HG02852 (cell line): ENCODE data around the gene TLK1.

Experiments used
- ATAC-seq: cut with Tn5 transposase; IDR thresholded peaks from one replicate; pipeline ENCODE4 v1.9.1; 2021; ENCODE audit warnings: mild to moderate bottlenecking, moderate library complexity; ENCODE audit not compliant: unreplicated experiment

The TLK1 gene

DNA sequence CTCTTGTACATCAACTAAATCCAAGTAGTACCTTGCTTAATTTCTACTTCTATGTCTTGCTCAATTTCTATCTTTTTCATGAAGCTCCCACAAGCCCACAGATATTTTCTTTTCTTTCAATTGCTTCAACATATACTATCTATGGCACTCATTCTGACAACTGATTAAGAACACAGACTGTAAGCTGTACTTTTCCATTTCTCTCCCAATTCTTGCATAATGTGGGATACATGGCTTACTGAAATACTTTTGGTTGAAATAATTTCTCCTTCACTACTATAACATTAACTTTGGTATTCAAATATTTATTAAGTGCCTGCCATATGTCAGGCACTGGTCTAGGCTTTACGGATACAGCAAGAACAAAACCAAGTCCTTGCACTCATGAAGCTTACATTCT lies 146.8 kb downstream of the TLK1 start:
- no peak for ATAC-seq

DNA sequence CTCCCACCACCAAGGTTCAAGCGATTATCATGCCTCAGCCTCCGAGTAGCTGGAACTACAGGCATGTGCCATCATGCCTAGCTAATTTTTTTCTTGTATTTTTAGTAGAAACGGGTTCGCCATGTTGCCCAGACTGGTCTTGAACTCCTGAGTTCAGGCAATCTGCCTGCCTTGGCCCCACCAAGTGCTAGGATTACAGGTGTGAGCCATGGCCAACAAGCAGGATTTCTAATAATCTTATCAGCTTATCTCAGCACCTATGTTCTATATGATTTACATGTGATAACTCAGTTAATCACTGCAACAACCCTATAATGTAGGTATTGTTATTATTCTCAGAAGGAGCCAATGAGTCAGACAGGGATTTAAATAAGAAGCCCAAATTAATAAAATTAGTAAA lies 151.3 kb downstream of the TLK1 start:
- no peak for ATAC-seq

DNA sequence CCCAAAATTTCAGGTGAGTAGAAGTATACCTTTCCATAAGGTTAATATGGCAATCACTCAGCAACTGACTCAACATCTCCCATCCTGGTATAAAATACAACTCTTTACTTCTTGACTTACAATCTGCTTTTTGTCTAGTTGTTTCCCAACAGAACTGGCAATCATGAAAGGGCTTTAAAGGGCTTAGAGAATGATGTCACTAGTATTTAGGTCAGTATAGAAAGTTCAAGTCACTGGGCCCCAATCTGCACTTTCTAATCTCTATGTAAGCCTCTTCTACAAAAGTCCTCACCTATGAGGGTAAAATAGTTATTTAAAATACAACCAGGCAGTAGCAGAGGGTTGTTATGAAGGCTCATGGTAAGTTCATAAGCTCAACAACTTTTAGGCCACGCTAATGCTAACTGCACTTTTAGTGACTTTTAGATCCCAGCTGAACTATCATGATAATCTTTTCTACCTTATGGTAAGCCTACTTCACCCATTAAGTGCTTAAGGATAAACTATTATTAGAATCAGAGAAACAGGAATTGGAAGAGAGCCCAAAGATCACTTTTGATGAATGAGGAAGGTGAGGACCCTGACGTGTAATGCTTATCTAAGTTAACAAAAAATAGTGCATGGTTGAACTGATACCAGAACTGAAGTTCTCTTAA lies 152.0 kb downstream of the TLK1 start:
- ATAC-seq: no peak

DNA sequence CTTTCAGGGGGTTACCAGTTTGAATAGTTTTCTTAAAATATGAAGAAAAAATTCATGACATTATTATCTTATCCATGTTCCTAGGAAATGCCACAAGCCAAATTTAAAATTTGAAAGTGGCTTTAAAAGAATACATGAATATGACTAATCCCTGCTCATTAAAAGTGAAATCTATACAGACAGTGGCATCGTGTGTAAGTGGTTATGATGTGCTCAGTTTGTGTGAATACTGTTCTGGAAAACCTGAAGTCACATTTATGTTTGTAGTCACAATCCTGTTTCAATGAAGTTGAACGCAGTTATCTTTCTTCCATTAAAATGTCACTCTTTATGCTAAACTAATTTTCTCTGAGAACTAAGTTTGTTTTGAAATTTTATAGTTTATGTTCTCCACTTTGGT lies 155.9 kb downstream of the TLK1 start:
- ATAC-seq: no peak

DNA sequence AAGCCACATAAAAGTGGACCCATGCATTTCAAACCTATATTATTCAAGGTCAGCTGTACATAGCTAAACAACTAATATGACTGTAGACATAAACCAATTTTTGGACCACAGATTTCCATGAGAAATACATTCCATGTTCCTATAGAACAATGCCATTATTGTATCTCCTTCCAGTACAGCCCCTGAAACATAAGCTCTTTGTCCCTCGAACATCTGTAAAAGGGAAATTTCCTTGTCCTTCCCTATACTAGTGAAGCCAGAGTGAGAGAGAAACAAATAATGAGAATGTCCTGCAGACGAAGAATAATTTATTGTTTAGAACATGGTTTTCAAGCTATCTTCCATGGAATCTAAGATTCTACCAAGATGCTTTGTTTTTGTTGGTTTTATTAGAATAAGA lies 156.3 kb downstream of the TLK1 start:
- no peak for ATAC-seq

DNA sequence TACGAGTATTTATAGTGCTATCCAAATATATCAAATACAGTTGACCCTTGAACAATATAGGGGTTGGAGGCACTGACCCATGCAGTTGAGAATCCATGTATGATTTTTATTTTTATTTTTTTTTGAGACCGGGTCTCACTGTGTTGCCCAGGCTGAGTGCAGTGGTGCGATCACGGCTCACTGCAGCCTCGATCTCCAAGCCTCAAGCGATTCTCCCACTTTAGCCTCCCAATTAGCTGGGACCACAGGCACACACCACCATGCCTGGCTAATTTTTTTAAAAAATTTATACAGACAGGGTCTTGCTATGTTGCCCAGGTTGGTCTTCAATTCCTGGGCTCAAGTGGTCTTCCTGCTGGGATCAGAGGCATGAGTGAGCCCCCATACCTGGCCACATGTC lies 161.0 kb downstream of the TLK1 start:
- no peak for ATAC-seq

DNA sequence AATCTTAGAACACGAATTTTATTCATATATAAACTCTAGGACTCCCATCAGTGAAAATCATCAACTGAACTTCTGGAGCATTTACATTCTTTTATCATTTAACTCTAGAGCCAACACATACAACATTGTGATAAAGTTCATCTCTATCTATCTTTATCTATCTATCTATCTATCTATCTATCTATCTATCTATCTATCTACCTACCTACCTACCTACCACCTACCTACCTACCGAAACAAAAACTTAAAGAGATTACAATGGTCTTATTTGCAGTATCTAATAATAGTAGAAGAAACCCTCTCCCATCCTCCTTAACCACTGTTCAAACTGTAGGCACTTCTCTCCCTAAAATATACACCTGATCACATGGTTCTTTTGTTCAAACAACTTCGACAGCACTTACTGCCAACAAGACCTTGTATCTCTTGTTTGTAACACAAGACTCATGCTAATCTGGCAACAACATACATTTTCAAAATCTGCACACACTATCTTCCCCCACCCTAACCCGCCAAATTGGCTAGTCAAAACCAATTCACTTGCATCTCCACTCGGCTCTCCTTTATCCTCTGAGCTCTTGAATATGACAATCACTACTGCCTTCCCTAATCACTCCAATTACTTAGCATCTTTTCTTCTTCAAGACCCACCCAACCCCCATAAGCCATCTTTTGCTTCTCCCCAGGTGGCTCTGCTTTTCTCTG lies 162.6 kb downstream of the TLK1 start:
- no peak for ATAC-seq

DNA sequence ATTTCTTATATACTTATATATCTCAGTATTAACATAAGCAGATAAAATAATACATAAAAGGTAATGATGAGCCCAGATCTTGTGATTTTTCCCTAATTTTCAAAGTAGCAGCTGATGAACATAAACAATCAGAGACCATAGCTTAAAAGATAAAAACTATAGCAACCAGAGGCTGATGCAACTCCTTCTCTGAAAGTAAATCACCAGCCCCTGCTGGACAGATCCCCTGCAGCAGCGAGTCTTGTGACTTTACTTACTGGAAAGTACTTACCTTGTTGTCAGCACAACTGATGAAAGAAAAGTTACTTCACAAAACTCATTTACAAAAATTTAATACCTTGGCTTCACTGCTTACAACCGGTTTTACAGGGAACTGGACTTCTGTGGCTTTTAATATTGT lies 164.4 kb downstream of the TLK1 start:
- ATAC-seq: no peak

DNA sequence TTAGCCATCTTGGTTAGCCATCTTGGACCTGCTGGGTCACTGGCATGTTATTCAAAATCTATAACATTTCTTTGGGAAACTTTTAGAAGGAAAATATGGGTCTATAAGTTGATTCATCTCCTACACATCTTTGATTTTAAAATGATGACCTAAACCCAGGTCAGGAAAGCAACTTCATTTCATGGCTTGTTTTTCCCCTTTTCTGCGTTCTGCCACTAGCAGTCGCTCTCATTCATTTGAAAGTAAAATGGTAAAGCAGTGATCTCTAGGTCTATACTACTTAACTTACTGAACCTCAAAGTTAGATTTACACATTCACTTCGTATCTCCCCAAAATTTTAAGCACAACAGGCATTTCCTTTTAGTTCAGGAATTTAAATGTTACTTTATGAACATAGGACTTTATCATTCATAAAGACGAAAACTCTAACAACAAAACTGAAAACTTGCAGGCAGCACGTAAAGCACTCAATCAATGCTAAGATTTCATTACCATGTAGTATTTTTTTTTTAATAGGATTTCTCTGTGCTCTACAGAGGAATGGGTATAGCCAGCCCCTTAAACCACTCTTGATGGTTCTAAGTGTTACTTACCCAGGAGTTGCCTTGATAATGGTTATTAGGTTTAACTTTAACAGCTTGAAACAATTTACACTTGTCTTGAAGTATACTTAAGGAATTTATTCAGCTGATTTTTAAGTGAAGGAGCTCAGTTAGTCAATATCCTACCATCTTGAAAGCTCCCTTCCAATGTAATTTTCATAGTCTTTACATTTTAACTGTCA lies 169.1 kb downstream of the TLK1 start:
- ATAC-seq: no peak

DNA sequence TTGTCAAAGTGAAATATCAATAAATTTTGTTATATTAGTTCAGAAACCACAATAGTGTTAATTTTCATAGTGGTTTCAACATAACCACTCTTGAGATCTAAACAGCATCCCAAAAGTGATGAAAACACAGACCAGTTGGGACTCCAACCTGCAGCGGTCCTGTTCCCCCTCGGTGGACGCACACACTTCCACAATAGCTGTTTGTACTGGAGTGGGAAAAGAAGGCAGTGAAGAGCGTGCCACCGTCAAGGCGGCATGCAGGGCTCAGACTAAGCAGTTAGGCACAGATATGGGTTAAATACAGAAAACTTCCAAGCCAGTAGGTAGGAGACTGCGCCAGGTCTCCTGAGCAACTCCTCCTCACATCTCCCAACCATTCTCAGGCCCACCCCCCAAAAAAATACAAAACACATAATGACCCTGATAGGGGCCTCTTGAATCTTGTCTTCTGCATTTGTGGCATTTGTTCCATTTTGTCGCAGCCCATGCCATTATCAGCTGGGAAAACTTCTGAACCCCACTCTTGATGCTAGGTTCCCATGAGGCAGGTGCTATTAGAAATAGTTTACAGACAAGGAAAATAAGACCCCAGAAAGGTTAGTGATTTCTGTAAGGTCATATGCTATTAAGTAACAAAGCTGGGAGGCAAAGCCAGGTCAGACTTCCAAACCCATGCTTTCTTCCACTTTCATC lies 174.0 kb downstream of the TLK1 start:
- no peak for ATAC-seq

DNA sequence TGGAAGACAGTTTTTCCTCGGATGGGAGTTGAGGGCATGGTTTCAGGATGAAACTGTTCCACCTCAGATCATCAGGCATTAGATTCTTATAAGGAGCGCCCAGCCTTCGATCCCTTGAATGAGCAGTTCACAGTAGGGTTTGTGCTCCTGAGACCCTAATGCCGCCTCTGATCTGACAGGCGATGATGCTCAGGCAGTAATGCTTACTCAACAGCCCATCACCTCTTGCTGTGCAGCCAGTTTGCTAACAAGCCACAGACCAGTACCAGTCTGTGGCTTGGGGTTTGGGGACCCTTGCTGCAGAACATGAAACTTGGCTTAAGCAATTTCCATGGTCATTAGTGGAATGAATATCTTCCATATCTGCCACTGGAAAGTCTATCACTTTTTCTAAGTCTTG lies 175.3 kb downstream of the TLK1 start:
- ATAC-seq: no peak

DNA sequence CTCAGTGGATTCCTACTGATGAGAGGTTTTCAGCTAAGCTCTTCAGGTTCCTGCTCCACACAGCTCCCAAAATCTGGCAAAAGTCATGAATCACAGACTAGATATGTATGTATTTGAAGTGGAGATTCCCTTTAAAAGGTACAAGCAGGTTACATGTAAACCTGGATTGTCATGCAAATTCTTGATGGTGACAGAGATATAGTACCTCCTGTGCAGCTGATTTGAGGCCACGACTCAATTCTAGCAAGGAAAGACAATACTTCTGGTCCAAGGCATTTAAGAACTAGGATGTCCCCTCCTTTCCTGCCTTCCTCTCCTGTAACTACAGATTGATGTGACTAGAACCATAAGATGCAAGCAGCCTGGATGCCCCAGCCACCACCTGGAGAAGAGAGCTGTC lies 176.6 kb downstream of the TLK1 start:
- ATAC-seq: no peak

DNA sequence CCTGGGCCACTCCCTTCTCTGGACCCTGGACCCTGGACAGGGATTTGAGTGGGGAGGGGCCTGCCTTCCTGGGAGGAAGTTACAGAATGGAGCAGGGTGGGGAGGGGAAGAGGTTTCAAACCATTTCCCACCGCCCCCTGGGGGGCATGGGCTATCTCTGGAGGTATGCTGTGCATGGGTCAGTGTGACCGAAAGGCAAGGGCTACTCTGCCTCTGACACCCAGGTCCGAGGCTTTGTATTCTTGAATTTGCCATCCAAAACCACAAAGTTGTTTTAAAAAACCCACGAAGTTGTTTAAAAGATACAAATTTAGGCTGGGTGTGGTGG lies 184.8 kb downstream of the TLK1 start:
- no peak for ATAC-seq

DNA sequence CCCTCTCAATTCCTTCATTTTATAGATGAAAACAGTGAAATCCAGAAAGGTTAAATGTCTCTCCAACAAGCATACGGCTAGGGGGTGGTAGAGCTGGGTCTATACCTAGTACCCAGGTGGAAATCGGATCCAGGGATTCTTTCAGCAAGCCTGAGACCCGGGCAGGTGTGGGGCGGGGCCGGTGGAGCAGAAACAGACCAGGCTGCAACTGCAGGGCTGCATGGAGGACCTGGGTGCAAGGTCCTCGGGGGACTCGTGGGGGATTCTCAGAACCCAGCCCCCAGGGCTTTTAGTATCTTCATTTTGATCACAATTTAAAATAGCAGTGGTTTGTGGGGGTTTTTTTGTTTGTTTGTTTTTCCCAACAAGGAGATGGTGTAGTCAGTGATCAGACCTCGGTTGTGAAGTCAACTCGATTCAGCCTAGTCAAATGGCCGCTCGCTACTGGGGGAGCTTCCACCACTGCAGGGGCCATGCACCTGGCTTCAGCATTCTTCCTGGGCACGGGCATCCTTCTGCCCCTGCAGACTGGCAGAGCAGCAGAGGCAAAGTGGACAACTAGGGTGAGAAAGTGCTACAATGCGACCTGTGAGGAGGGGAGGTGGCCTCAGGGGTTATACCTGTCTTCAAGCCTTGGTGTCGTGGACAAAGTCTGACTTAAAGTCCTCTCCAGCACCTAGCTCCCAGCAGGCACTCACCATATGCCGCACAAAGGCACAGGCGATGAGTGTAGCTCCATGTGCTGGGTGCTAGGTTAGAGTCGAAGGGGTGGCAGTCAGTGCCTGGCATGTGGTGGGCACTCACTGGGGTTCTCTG lies 185.4 kb downstream of the TLK1 start:
- no peak for ATAC-seq

DNA sequence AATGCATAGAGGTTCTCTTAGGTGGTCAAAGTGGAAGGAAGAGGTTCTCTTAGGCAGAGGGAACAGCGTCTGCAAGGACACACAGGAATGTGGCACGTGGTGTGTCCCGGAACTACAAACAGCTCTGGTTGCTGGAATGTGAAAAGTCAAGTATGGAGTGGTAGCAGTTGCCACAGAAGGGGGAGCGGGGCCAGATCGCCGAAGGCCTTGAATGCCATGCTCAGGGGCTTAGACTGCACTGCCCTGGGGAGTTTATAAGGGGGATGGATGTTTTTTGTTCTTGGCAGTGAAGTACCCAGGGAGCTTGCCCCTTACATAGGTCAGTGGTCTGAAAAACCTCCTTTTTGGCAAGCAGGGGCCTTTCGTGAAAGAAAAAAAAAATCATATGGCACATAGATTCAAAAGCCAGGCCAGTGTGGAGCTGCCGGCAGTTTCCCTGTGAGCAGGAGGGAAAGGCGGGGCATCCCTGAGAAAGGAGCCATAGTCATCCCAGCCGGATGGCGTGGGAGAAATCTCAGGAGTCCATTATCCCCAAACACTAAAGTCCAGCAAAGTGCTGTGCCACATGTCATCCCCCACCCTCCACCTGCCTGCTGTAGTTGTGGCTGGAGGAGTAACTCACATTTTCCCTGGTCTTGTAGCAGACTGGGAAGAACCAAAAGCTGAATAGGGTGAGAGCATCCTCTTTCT lies 186.2 kb downstream of the TLK1 start:
- ATAC-seq: no peak

DNA sequence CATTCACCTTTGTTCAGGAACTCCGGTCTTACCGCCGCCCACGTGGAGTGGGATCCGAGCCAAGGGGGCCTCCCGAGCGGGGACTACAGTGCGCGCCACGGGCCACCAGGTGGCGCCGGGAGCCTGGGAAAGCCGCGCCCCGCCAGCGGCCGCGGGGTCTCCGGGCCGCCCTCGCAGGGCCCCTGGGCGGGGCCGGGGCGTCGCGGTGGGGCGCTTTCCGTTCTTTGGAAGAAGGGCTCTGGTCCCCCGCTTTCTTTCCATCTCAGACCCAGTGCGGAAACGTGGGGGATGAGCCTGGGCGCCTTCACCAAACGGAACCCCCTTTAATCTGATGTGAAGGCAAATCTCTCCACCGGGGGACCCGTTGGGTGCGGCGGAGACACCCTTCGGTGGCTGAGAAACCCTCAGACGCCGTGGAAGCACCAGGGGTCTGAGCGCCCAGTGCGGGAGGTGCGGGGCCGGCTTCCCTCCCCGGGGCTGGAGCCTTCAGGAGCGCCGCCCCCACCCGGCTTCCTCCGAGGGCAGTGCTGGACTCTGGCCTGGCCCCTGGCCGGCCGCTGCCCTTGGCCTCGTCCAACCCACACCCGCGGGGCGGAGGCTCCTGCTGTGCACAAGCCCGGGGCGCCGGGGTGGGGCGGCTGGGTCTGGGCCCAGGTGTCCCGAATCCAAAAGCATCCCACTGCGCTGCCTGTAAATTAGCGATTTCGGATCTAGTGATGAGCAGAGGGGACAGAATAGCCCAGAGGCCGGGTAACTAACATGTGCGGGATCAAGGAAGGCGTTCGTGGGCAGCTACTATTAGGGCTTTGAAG lies 187.0 kb downstream of the TLK1 start:
- peak; percentile 86 for ATAC-seq

DNA sequence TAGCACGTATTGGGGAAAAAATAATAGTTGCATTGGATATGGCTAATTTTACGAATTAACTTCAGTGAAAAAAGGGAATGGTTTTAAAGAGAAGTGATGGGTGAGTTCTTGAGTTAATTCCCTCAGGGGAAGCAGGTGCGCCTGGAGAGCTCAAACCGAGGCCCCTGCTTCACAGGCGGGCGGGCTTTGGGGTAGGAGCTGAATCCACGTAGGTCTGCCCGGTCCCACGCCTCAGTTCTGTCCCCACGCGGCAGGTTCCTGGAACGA lies 187.5 kb downstream of the TLK1 start:
- ATAC-seq: no peak

DNA sequence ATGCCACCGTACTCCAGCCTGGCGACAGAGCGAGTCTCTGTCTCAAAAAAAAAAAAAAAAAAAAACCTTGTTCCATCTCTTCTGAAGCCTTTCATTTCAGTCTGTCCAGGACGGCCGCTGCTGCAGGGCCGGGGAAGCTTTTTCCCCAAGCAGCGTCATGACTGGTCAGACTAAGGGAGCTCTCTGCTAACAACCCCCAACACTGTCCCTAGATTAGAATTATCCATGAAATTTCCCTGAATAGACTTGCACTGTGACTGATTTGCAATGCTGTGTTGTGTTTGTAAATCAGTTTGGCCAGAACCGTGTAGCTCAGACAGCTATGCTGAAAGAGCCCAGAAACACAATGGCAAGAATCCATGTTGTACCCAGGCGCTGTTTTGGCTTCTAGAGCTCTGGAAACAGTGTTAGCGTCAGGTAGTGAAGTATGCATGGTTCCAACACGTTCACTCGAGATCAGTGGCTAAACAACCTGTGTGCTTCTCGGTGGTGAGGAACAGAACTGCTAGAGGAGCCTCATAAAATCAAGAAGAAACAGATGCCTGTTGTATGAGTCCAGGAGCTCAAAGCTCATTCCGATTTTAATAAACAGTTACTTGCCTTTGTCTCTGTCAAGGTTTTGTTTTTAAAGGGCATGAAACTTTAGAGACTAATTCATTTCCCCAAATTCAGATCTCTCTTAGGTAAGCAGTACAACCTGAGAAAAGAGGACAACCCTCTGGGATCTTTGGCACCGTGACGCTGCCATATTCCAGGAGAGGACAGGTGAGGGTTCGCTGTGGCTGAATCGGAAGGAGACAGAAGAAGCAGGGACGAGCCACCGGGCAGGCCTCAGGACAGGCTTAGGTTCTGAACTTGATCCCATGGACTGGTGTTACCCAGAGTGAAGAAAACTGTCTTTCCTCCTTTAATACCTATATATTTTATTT lies 188.1 kb downstream of the TLK1 start:
- no peak for ATAC-seq

DNA sequence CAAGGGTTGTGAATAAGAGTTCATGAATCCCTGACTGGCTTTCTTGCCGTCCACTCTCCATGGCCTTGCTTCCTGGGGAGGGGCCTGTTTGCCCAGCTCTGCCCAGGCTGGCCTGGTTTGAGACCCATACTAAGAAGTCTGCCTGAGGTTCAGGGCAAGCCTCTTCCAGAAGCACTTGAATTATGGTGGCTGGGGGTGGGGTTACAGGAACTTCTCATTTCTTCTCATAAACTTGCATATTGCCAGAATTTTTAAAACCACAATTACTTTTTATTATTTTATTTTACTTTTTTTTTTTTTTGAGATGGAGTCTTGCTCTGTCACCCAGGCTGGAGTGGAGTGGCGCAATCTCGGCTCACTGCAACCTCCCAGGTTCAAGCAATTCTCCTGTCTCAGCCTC lies 189.6 kb downstream of the TLK1 start:
- no peak for ATAC-seq
